Measurements from ENCODE around the gene ANXA6.
"Not testable (repeated sequence)": the region's sequence is repeated elsewhere in the genome, so short reads cannot be mapped to it uniquely, and the experiment has no call there.

Gene ANXA6

DNA sequence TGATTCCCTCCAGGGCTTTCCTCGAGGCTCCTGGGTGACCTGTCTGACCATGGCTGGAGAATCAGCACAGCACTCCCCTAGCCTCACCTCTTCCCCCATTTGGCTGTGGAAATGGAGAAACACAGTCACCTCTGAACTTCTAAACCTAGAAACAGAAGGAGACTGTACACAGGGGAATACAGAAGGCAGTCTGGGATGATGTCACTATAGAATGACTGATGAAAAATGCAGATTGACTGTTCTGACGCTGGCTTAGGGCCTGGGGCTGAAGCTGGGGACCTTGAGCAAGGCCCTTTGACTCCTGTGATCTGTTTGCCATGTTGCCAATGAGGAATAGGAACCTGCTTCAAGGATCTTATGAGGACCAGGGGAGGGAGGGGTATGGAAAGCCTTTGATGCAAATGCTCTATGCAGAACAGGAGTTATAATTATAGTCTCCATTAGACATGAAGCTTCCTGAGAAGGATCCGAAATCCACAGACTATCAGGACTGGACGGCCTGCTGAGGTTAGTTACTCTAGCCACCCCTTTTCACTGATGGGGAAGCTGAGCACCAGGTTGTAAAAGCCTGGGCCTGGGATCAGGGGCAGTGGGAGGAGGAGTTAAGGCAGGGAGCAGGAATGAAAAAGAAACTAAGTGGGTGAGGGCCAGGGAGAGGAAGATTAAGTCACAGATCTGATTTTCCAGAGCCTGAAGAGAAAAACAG, 24.4 kb upstream of the ANXA6 start:
- in situ Hi-C loops (cut with MboI; ENCODE audit: low sequenced_read_pairs) = no loop called here

DNA sequence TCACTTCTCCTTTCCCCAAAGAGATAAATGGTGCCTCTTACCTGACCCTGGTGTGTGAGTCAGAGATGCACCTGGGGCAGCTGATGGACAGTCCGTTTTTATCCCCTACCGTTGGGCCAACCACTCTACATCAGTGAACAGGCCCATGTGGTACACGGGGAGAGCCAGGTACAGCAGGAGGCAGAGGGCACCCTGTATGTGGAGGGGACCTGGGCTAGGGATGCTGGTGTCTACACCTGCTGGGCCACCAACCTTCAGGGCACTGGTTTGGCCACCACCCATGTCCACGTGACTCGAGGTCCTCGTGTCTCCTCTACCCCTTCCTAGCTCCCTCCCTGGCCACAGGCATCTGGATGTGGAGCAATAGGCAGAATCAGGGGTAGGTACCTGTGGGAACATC, 22.7 kb upstream of the ANXA6 start:
- in situ Hi-C loops (cut with MboI; ENCODE audit: low sequenced_read_pairs) = no loop called here

DNA sequence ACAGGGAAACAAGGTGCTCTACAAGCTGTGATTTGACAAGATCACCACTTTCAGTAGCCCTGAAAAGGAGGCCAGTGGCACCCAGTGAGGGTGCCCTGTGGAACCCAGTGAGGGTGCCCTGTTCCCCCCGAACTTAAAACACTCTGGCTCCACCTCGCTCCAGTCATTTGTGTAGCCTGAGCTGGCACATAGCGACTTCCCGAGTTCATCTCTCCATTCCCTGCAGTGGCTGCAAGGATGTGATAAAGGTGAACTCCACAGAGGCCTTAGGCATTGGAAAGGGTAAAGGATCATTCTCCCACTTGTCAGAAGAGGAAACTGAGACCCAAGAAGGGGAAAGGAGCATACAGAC, 21.9 kb upstream of the ANXA6 start:
- in situ Hi-C loops (cut with MboI; ENCODE audit: low sequenced_read_pairs) = no loop called here

DNA sequence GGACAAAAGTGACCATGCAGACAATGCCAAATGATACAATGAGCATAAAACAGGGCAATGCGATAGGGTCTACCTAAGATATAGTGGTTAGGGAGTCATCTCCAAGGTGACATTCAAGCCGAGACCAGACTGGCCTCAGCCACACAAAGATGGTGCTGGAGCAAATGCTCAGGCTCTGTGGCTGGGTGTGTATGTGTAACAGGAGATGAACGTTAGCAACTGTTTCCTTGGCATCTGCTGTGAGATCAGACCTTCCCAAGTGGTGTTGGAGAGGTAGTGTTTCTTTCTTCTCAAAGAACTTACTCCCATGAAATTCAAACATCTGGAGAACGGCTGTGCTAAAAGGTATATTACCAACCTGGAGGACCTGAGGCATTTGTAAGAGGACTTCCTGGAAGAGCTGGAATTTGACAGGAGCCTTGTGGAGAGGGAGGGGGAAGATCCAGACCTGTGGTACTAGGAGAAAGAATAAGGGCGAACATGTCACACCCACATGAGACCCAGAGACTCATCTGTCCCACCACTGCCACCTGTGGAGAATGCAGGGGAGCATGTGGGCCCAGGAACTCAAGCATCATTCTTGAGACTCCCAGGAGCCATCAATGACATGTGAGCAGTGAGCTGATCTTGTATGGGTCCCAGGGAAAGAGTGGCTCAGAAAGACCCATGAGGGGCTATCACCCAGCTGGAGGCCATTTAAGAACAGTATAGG, 21.4 kb upstream of the ANXA6 start:
- in situ Hi-C loops (cut with MboI; ENCODE audit: low sequenced_read_pairs) = no loop called here

DNA sequence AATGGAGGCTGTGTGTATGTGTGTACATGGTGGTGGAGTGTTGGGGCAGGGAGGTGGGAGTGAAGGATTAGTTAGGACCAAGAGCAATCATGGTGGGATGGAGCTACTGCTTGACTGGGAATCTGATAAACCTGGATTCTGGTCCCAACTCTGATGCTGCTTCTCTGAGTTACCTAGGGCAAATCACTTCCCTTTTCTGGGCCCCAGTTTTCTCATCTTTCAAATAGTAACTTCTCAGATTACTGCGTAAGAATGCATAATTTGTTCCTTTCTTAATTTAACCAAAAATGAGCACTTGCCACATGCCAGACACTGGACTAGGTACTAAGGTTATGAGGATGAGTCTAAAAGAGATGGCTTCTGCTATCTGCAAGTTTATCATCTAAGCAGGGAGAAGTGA, 20.8 kb upstream of the ANXA6 start:
- in situ Hi-C loops (cut with MboI; ENCODE audit: low sequenced_read_pairs) = no loop called here

DNA sequence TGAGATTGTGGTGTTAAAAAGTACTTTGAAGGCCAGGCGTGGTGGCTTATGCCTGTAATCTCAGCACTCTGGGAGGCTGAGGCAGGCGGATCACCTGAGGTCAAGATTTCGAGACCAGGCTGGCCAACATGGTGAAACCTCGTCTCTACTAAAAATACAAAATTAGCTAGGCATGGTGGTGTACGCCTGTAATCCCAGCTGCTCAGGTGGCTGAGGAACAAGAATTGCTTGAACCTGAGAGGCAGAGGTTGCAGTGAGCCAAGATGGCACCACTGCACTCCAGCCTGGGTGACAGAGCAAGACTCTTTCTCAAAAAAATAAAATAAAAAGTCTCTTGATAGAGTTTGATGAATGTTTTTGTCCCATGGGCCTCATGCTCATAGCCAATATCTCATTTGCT, 18.7 kb upstream of the ANXA6 start:
- in situ Hi-C loops (cut with MboI; ENCODE audit: low sequenced_read_pairs) = not testable (repeated sequence)

GRCh38 chr5:151174612-151175101, 17.1 kb upstream of the ANXA6 start:
- in situ Hi-C loops (cut with MboI; ENCODE audit: low sequenced_read_pairs) = no loop called here

DNA sequence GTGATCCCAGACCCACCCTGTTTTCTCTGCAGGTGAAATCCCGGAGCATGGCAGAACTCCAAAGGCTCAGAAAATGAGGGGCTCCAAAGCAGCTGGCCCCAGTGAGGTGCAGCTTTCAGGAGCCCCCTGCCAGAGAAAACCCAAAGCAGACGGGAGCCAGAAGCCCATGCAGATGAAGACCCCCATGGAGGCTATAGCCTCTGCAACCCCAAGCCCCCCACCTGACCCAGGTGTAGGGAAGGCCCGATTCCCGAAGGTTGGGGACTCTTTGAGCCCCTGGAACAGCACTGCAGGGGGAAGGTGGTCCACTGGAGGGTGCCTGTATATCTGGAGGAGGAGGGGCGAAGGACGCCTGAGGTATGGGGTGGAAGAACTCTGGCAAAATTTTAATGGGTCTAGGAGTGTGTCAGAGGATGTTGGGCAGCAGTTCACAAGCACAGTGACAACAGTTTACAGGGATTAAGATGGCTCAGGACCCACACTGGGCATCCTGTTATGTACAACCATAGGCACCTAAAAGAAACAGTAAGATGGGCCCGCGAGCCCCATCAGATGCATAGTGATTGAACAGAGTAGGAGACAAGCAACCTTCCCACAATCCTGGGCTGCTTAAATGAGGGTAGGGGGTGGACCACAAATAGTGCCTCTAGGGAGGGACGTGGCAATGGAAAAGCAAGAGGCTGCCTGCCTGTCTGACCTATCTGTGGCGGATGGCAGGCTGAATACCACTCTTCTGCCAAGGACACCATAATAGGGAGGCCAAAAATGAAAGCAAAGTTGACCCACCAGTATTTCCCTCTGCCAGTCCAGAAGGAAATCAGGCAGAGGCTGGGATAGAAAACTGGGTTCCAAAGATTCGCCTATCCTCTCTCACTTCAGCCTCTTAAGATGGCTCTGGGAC, 16.4 kb upstream of the ANXA6 start:
- in situ Hi-C loops (cut with MboI; ENCODE audit: low sequenced_read_pairs) = no loop called here

GRCh38 chr5:151171529-151171928, 13.9 kb upstream of the ANXA6 start:
- in situ Hi-C loops (cut with MboI; ENCODE audit: low sequenced_read_pairs) = no loop called here

DNA sequence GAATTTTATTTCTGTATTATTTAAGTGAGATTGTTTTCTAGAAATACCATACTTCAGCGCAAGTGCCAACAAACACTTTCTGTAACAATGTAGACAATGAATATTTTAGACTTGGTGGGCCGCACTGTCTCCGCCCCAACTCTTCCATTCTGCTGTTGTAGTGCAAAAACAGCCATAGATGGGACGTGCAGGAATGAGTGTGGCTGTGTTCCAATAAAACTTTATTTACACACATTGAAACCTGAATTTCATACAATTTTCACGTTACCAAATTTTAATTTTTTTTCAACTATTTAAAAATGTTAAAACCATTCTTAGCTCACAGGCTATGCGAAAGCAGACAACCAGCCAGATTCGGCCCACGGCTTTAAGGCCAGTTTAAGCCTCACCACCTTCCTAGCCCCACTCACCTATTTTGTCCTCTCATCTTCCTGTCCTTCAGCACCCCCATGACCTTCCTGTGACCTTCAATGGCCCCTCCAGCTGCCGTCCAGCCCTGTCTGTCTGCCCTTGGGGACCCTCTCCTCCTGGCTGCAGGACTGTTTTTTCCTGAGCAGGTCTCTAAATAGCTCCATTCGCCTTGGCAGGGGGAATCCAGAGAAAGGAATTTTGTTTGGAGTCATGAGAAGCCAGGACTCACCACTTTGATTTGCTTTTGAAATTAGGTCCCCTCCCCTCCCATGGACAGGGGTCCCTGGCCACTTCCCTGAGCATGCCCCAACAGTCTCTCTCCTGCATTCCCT, 11.2 kb upstream of the ANXA6 start:
- in situ Hi-C loops (cut with MboI; ENCODE audit: low sequenced_read_pairs) = loop anchor here (10.0 kb wide), 1 partner anchor 114 kb away; no protein-coding TSS in a partner anchor

DNA sequence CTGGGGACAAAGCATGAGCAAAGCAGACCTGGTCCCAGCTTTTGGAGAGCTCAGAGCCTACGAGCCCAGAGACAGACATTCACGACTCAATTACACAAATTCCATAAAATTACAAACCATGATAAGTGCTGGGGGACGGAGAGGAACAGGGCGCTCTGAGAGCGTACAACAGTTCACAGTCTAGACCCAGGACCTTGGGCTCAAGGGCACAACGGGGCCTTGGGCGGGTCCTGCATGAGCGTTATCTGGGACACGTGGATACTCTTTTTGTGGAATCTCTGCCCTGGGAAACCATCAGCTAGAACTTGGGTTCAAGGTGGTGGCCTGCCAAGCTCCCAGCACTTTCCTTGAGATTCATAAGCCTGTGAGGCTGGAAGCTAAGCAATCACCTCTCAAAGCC, 9.4 kb upstream of the ANXA6 start:
- in situ Hi-C loops (cut with MboI; ENCODE audit: low sequenced_read_pairs) = loop anchor here (10.0 kb wide), 1 partner anchor 112 kb away; no protein-coding TSS in a partner anchor

DNA sequence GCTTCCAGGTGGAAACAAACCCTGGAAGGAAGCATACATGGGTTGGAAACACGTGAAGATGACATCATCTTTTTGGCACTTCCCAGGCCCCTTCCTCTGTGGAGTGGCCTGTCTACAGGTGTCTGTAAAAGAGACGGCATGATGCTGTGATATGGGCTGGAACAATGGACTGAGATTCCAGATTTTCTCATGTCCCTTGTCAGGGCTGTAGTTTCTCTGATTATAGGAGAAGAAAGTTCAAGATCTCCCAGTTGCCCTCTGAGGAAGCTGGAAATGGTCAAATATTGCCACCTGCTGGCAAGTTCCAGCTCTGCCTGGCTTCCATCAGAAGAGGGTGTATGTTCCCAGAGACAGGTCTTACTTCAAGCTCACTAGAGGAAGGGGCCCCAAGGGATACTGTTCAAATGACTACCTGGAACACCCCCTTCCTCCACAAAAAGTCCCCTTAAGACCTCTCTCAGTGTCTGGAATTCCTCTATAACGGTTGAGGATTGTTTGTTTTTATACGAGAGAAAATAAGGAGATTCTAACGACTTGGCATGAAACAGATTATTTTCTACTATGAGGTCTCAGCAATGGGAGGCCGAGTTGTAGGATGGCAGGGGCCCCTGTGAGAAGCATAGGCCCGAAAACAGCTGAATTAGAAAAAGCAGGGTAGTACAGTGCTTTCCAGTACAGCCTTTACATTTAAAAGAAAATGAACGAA, 7.3 kb upstream of the ANXA6 start:
- in situ Hi-C loops (cut with MboI; ENCODE audit: low sequenced_read_pairs) = loop anchor here (10.0 kb wide), 1 partner anchor 110 kb away; no protein-coding TSS in a partner anchor

- in situ Hi-C loops (cut with MboI; ENCODE audit: low sequenced_read_pairs) = loop anchor here (10.0 kb wide), 1 partner anchor 108 kb away; no protein-coding TSS in a partner anchor
These were observed 5.2 kb upstream of the ANXA6 start for GRCh38 chr5:151162776-151163175.

DNA sequence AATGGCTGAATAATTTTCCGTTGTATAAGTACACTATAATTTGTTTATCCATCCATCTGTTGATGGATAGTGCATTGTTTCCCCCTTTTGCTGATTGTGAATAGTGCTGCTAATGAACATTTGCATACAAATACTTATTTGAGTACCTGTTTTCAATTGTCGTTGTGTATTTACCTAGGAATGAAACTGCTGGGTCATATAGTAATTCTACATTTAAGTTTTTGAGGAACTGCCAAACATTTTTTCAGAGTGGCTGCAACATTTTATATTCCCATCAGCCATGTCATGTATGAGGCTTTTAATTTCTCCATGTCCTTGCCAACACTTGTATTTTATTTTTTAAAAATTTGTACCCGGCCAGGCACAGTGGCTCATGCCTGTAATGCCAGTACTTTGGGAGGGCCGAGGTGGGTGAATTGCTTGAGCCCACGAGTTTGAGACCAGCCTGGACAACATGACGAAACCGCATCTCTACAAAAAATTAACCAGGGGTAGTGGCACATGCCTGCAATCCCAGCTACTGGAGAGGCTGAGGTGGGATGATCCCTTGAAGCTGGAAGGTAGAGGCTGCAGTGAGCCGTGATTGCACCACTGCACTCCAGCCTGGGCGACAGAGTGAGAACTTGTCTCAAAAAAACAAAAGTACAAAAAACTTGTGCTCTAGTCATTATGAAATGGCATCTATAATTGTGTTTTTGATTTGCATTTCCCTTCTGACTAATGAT, 2.2 kb upstream of the ANXA6 start:
- in situ Hi-C loops (cut with MboI; ENCODE audit: low sequenced_read_pairs) = loop anchor here (10.0 kb wide), 1 partner anchor 105 kb away; no protein-coding TSS in a partner anchor

DNA sequence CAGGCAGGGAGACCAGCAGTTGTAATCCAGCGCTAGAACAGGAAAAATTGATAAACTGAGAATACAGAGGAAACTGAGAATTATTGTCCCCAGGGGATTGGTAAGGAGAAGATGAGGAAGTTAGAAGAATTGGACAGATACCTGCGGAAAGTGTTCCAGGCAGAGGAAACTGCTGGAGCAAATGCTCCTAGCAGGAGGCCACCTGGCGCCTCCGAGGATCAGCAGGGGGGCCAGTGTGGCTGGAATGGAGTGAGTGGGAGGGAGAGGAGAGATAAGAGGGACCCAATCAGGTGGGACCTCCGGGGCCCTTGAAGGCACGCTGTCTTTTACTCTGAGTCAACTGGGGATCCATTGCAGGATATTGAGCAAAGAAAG, 695 bp upstream of the ANXA6 start:
- in situ Hi-C loops (cut with MboI; ENCODE audit: low sequenced_read_pairs) = no loop called here

GRCh38 chr5:151156507-151157420, 815 bp downstream of the ANXA6 start:
- in situ Hi-C loops (cut with MboI; ENCODE audit: low sequenced_read_pairs) = no loop called here

- in situ Hi-C loops (cut with MboI; ENCODE audit: low sequenced_read_pairs) = no loop called here
These were observed 1.6 kb downstream of the ANXA6 start for GRCh38 chr5:151155775-151156506.

All from HL-60/S4 treated with retinoic acid at 250 ng/mL for 4 days and 3 days (cell line).